B cell (primary cell): ENCODE measurements around the gene RHPN2. TPM values are rescaled to one million over a fixed set of nuclear protein-coding genes. Genes with fewer than 3 reads are reported as not detected.

Experiments used
- ATAC-seq: fragments of 200-7000 bp; cut with Tn5 transposase; one replicate; pipeline ENCODE4 v1.10.0; 2021; ENCODE audit warnings: low read depth, mild to moderate bottlenecking, moderate number of reproducible peaks, moderate library complexity
- CTCF ChIA-PET: fragments of 350-600 bp; sonication (Branson Sonifier 250); formaldehyde crosslinking; loops from one replicate; lab custom pipeline; 2021; ENCODE audit warnings: antibody characterized with exemption, inconsistent platforms; lab: Charles Lee
- POLR2A ChIA-PET: fragments of 350-600 bp; sonication (Branson Sonifier 250); formaldehyde crosslinking; loops from one replicate; lab custom pipeline; 2021; ENCODE audit warnings: antibody characterized with exemption; lab: Charles Lee
- DNase-seq: peaks from one replicate; pipeline ENCODE4 v3.0.0; 2013
- H2AFZ ChIP-seq: 2 replicates; pipeline ENCODE4 v1.6.1; 2012; ENCODE audit warnings: mild to moderate bottlenecking, low read depth, low read length; ENCODE audit not compliant: insufficient read depth, poor library complexity, severe bottlenecking
- H3K27ac ChIP-seq, 2 donors: 1 replicate in 1 of 2; 2 replicates in 1 of 2; pipeline ENCODE4 v1.5.1; 2012 to 2013; ENCODE audit warnings: low read length in 2 of 2, mild to moderate bottlenecking in 2 of 2, moderate library complexity in 1 of 2
- H3K27me3 ChIP-seq, 4 experiments: fragments of 200-600 bp in 1 of 4; sonication (generic) in 1 of 4; replicated peaks in 1 of 4; 1 replicate in 2 of 4; 2 replicates in 2 of 4; pipeline versions ENCODE4 v1.6.1 to v1.7.0; 2013 to 2016; ENCODE audit warnings: low read length in 3 of 4, mild to moderate bottlenecking in 2 of 4, mixed read lengths in 1 of 4, moderate library complexity in 1 of 4; ENCODE audit not compliant: insufficient read depth in 4 of 4, control insufficient read depth in 3 of 4; ENCODE audit errors: control extremely low read depth in 1 of 4
- H3K36me3 ChIP-seq, 2 experiments: replicated peaks in 1 of 2; 1 replicate in 1 of 2; 2 replicates in 1 of 2; pipeline versions ENCODE4 v1.6.1 to v1.7.1; 2013; ENCODE audit warnings: low read length in 1 of 2; ENCODE audit not compliant: insufficient read depth in 2 of 2, control insufficient read depth in 1 of 2; ENCODE audit errors: control extremely low read depth in 1 of 2, extremely low read depth in 1 of 2
- H3K4me1 ChIP-seq, 2 donors: fragments of 200-600 bp in 1 of 2; sonication (generic) in 1 of 2; 1 replicate in 1 of 2; 2 replicates in 1 of 2; pipeline versions ENCODE4 v1.5.1 to v1.6.1; 2013 to 2017; ENCODE audit warnings: low read length in 2 of 2; ENCODE audit not compliant: control insufficient read depth in 2 of 2, insufficient read depth in 2 of 2
- H3K4me2 ChIP-seq: replicated peaks from 2 replicates; pipeline ENCODE3; 2012; ENCODE audit warnings: mild to moderate bottlenecking, low read depth, low read length; ENCODE audit not compliant: poor library complexity, severe bottlenecking
- H3K4me3 ChIP-seq, 5 experiments: fragments of 200-600 bp in 1 of 5; sonication (generic) in 1 of 5; 1 replicate in 3 of 5; 2 replicates in 2 of 5; pipeline versions ENCODE4 v1.5.1 to v1.7.0; 2011 to 2016; ENCODE audit warnings: low read length in 4 of 5, mild to moderate bottlenecking in 4 of 5, low read depth in 2 of 5, control low read depth in 1 of 5, moderate library complexity in 1 of 5; ENCODE audit not compliant: insufficient read depth in 1 of 5; ENCODE audit errors: control extremely low read depth in 1 of 5, extremely low read depth in 1 of 5
- H3K79me2 ChIP-seq: fragments of 200-600 bp; sonication (generic); one replicate; pipeline ENCODE4 v1.6.0; 2016; ENCODE audit warnings: low read length; ENCODE audit not compliant: control insufficient read depth, insufficient read depth
- H3K9ac ChIP-seq: fragments of 200-600 bp; sonication (generic); 2 replicates; pipeline ENCODE4 v1.6.1; 2017; ENCODE audit warnings: mild to moderate bottlenecking, low read length, moderate library complexity
- H3K9me3 ChIP-seq, 3 donors: one replicate each; pipeline versions ENCODE4 v1.6.1 to v1.7.1; 2013; ENCODE audit warnings: low read length in 2 of 3; ENCODE audit not compliant: control insufficient read depth in 2 of 3, insufficient read depth in 1 of 3; ENCODE audit errors: control extremely low read depth in 1 of 3
- H4K20me1 ChIP-seq: 2 replicates; pipeline ENCODE4 v1.6.0; 2012; ENCODE audit warnings: mild to moderate bottlenecking, low read length; ENCODE audit not compliant: insufficient read depth, control insufficient read depth, poor library complexity, severe bottlenecking
- H3K27ac Mint-ChIP-seq: one replicate; pipeline ENCODE4 v1.8.0; 2021; ENCODE audit warnings: mixed read lengths
- H3K27me3 Mint-ChIP-seq: one replicate; pipeline ENCODE4 v1.8.0; 2021; ENCODE audit warnings: mixed read lengths
- H3K4me1 Mint-ChIP-seq: one replicate; pipeline ENCODE4 v1.8.0; 2021; ENCODE audit warnings: mixed read lengths
- H3K4me3 Mint-ChIP-seq: one replicate; pipeline ENCODE4 v1.8.0; 2021; ENCODE audit warnings: mixed read lengths
- H3K9me3 Mint-ChIP-seq: one replicate; pipeline ENCODE4 v1.8.0; 2022; ENCODE audit warnings: mixed read lengths; ENCODE audit not compliant: insufficient read depth
- CTCF ChIP-seq: fragments of 200-600 bp; IDR thresholded peaks from one replicate; pipeline ENCODE4 v1.8.0; 2022; ENCODE audit warnings: antibody characterized with exemption, mild to moderate bottlenecking
- EZH2 ChIP-seq: IDR thresholded peaks from 2 replicates; pipeline ENCODE4 v1.6.1; 2012; ENCODE audit warnings: borderline replicate concordance, low read depth, mild to moderate bottlenecking, moderate library complexity, low read length; ENCODE audit not compliant: insufficient read depth, poor library complexity, severe bottlenecking
- whole genome bisulfite sequencing: methylation state at CpG from one replicate; pipeline ENCODE4 v1.1.5; 2013; ENCODE audit warnings: missing lambda C conversion rate; ENCODE audit not compliant: insufficient coverage; 5-methylcytosine and 5-hydroxymethylcytosine counted together
- intact Hi-C: fragments of 100-400 bp; cut with micrococcal nuclease; formaldehyde crosslinking; loops from one replicate; pipeline ENCODE4 v1.10.0; 2022
- polyA plus RNA-seq: library from polyadenylated mRNA; depleted of rRNA; stranded (reverse); fragments of >200 nt; gene quantifications from 2 replicates; pipeline ENCODE4 v1.2.3, GENCODE V29; 2012
- total RNA-seq, 2 donors: library from RNA; stranded (reverse); fragments of 120-200 nt in 1 of 2; gene quantifications; 1 replicate in 1 of 2; 2 replicates in 1 of 2; pipeline versions ENCODE4 v1.2.3 to v1.2.4, GENCODE V29; 2013 to 2022

RHPN2 gene
- total and polyA plus RNA-seq, 2 donors (not counting 1 experiment from before 2014, with no cell fraction given), result 4.9 to 5.5 TPM

GRCh38 chr19:32971715-32972540 is 92.8 kb downstream of the RHPN2 start, which contains the start of the genes CEP89 and FAAP24:
Gene CEP89, minus strand, starts transcription at chr19:32971958. Its CDS starts 84 bp downstream, at chr19:32971874.
Gene FAAP24, plus strand, starts transcription at chr19:32972242. Its CDS starts 955 bp downstream, at chr19:32973197.
- CTCF ChIA-PET, result interaction anchor here (0.6 kb wide), 1 partner anchor 528 kb away, joined by 3 read pairs; no protein-coding TSS in a partner anchor
- 2% methylated on average over 57 of the region's 57 CpGs for WGBS
- Histone ChIP-seq H2AFZ (peak within 1 kb of the TSS; percentile 98), H3K4me3 (peak within 1 kb of the TSS; percentile 49 to 84 (median 80)), H3K9ac (peak within 1 kb of the TSS; percentile 78), H3K79me2 (peaks cover 35% of the 10 kb centered on the region), H3K9me3 (no peaks in the 10 kb centered on the region), H3K27ac (peak within 1 kb of the TSS; percentile 85 to 92), H3K27me3 (no peaks in the 10 kb centered on the region), H3K4me2 (peak within 1 kb of the TSS; percentile 88), H3K4me1 (peaks cover 8 to 16% of the 10 kb centered on the region in 2 donors), H3K36me3 (no peaks in the 10 kb centered on the region), H4K20me1 (no peaks in the 10 kb centered on the region)
- DNase-seq (peak; percentile 100), ATAC-seq (peak; percentile 99)
- peaks cover 18% of the 10 kb centered on the region for H3K4me1 Mint-ChIP-seq
- TF ChIP-seq CTCF (no peak), EZH2 (no peak)
- intact Hi-C loops, result loop anchor here (1.0 to 5.0 kb wide), 5 partner anchors 90 to 565 kb away; partner anchors contain the start of genes DPY19L3, GPATCH1, PDCD5 and RHPN2
- H3K9me3 Mint-ChIP-seq, result no peaks in the 10 kb centered on the region
- peak within 1 kb of the TSS; percentile 98 for H3K27ac Mint-ChIP-seq
- no peaks in the 10 kb centered on the region for H3K27me3 Mint-ChIP-seq
- peak within 1 kb of the TSS; percentile 99 for H3K4me3 Mint-ChIP-seq
- POLR2A ChIA-PET, result interaction anchor here (0.6 to 1.3 kb wide), 2 partner anchors 109 to 307 kb away, joined by 3 to 7 read pairs; partner anchors contain the start of gene GPATCH1
